HEK293T (cell line): ENCODE data around the gene GDPD2.

Experiments used
- BHLHE40 ChIP-seq: fragments of 450-650 bp; IDR thresholded peaks from 2 replicates; pipeline ENCODE4 v1.6.1; 2016; ENCODE audit warnings: mild to moderate bottlenecking, moderate library complexity, borderline replicate concordance
- CTBP1 ChIP-seq: fragments of 450-650 bp; IDR thresholded peaks from 2 replicates; pipeline ENCODE4 v1.6.1; 2016; ENCODE audit warnings: borderline replicate concordance
- ELF4 ChIP-seq: fragments of 450-650 bp; IDR thresholded peaks from 2 replicates; pipeline ENCODE4 v1.6.1; 2017; ENCODE audit warnings: antibody characterized with exemption
- FOXK2 ChIP-seq: fragments of 450-650 bp; IDR thresholded peaks from 2 replicates; pipeline ENCODE4 v1.6.1; 2016; ENCODE audit warnings: mild to moderate bottlenecking
- FOXM1 ChIP-seq: fragments of 450-650 bp; IDR thresholded peaks from 2 replicates; pipeline ENCODE4 v1.6.1; 2017; ENCODE audit warnings: mild to moderate bottlenecking, borderline replicate concordance
- HDGF ChIP-seq: fragments of 450-650 bp; IDR thresholded peaks from 2 replicates; pipeline ENCODE4 v1.6.1; 2017; ENCODE audit warnings: antibody characterized with exemption, borderline replicate concordance
- L3MBTL2 ChIP-seq: fragments of 450-650 bp; conservative IDR thresholded peaks from 2 replicates; pipeline ENCODE4 v1.6.1; 2016; ENCODE audit warnings: mild to moderate bottlenecking
- LEF1 ChIP-seq: fragments of 450-650 bp; IDR thresholded peaks from 2 replicates; pipeline ENCODE4 v1.6.1; 2017; ENCODE audit warnings: mild to moderate bottlenecking, borderline replicate concordance
- NFRKB ChIP-seq: fragments of 450-650 bp; IDR thresholded peaks from 2 replicates; pipeline ENCODE4 v1.6.1; 2016; ENCODE audit warnings: mild to moderate bottlenecking, moderate library complexity
- PKNOX1 ChIP-seq: fragments of 450-650 bp; IDR thresholded peaks from 2 replicates; pipeline ENCODE4 v1.6.1; 2016
- SP1 ChIP-seq: fragments of 450-650 bp; IDR thresholded peaks from 2 replicates; pipeline ENCODE4 v1.6.1; 2017
- SUZ12 ChIP-seq: fragments of 450-650 bp; IDR thresholded peaks from 2 replicates; pipeline ENCODE4 v1.6.1; 2016; ENCODE audit warnings: mild to moderate bottlenecking
- TARDBP ChIP-seq: fragments of 450-650 bp; IDR thresholded peaks from 2 replicates; pipeline ENCODE4 v1.6.1; 2016

- TF ChIP-seq ELF4 (no peak), FOXM1 (no peak), TARDBP (no peak), BHLHE40 (no peak), HDGF (no peak), SUZ12 (no peak), CTBP1 (no peak), PKNOX1 (no peak), FOXK2 (no peak), SP1 (no peak), LEF1 (no peak), L3MBTL2 (no peak), NFRKB (no peak)
Observed at GRCh38 chrX:70442224-70442623, 19.1 kb downstream of the GDPD2 start.
